NT2/D1 (cell line): ENCODE measurements around the gene FBLN7.

Source experiments
- SUZ12 ChIP-seq: IDR thresholded peaks from 2 replicates; pipeline ENCODE4 v1.6.1; 2011; ENCODE audit not compliant: insufficient read length, insufficient read depth; ENCODE audit errors: extremely low read depth
- YY1 ChIP-seq: IDR thresholded peaks from 2 replicates; pipeline ENCODE4 v1.6.1; 2011; ENCODE audit not compliant: insufficient read length, insufficient read depth
- ZNF274 ChIP-seq: IDR thresholded peaks from 2 replicates; pipeline ENCODE4 v1.6.1; 2011; ENCODE audit warnings: mild to moderate bottlenecking, low read depth, low read length

- TF ChIP-seq YY1: no peak
- TF ChIP-seq ZNF274: no peak
- no peak for TF ChIP-seq SUZ12
Observed at GRCh38 chr2:112194028-112194427, 55.8 kb downstream of the FBLN7 start.
